GM21825 (cell line): Measurements from ENCODE around the gene FSTL1.

Experiments used
- ATAC-seq: cut with Tn5 transposase; IDR thresholded peaks from one replicate; pipeline ENCODE4 v1.9.1; 2021; ENCODE audit warnings: mild to moderate bottlenecking, moderate library complexity; ENCODE audit not compliant: unreplicated experiment

Gene FSTL1

DNA sequence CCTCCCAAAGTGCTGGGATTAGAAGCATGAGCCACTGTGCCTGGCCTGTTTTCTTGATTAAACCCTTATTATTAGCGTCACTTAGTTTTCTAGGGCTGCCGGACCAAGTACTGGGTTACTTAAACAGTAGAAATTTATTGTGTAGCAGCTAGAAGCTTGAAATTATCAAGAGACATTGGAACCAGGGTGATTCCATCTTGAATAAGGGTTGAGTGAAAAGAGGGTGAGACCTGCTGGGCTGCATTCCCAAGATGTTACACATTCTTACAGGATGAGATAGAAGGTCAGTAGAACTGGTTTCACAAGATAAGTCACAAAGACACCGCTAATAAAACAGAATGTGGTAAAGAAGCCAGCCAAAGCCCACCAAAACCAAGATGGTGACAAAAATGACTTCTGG, 18.6 kb upstream of the FSTL1 start:
- ATAC-seq: no peak

DNA sequence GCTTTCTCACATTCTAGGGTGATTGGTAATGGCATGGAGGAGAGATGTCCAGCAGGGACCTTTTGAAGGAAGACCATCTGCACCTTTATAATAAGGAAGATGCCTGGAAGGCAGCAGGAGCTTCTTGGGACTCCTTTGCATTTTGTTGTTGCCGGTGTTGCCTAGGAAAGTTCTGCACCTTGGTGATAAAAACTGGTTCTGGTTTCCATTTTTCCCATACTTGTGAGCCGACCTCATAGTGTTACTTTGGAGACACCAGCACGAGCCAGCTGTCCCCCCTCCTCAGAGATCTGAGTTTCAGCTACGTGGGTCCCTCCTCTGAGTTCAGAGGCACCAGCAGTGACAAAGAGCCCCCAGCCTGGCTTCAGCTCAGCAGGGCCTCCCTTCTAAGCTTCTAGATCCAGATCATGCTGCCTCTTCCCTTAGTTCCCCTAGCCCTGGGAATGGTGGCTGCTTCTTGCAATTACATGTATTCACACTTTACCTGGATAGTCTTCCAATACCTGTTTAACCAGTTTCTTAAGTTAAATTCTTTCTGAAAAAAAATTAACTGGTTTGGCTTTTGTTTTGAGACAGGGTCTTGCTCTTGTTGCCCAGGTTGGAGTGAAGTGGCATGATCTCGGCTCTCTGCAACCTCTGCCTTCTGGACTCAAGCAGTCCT, 18.0 kb upstream of the FSTL1 start:
- ATAC-seq: no peak

DNA sequence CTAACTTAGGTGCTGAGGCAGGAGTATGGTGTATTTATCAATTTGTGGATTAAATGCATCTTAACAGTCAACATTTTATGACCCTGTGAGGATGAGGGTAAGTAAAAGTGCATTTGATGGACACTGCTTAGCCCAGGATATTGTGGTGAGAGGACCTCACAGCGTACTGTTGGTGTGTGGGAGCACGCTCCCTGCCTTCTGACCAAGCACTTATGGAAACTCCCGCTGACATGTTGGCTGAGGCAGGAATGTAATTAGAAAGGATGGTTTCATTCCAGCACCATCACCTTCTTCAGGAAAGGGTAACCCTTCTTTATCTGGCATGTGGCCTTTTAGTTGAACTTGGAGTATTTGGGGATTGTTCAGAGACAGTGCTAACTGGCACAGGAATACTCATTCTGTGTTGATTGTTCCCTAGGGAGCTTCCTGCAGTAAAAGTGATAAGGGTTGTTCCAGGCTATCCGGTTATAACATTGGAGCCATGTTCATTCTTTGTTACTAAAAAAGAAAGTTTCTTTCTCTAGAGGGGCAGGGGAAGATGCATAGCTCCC, 11.7 kb upstream of the FSTL1 start:
- ATAC-seq: no peak

DNA sequence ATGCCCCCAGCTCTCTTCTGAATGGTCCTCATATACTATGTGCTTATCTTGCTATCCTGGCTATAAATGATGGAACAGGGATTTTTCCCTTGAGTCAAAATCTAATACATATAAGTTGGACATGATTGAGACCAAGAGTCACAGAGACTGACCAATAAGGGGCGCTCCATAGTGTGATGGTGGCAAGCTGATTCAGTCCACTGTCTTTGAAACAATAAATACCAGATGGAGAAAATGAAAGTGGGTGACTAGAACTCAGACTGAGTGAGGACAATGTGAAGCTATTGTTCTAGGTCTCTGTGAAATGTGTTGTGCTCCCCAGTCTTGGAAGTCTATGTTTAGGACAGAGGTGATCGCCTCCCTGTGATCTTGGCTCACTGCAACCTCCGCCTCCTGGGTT, 10.6 kb upstream of the FSTL1 start:
- ATAC-seq: no peak

DNA sequence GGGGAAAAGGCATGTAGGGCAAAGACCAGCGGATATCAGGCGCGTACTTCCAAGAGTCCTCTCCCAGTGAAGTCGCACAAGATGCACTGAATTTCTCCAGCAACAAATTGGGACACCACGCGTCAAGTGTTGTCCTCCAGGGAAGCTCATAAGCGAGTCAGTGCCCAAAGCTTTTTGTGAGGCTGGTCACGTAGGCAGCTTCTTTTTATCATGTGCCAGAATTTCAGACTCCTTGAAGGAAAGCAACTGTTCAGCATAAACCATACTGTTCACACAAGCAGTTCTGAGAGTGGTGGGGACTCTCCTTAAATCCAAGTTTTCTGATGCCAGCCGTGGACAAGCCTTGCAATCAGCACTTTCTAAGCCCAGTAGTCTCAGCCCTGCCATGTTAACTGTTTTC, 10.1 kb upstream of the FSTL1 start:
- ATAC-seq: no peak

DNA sequence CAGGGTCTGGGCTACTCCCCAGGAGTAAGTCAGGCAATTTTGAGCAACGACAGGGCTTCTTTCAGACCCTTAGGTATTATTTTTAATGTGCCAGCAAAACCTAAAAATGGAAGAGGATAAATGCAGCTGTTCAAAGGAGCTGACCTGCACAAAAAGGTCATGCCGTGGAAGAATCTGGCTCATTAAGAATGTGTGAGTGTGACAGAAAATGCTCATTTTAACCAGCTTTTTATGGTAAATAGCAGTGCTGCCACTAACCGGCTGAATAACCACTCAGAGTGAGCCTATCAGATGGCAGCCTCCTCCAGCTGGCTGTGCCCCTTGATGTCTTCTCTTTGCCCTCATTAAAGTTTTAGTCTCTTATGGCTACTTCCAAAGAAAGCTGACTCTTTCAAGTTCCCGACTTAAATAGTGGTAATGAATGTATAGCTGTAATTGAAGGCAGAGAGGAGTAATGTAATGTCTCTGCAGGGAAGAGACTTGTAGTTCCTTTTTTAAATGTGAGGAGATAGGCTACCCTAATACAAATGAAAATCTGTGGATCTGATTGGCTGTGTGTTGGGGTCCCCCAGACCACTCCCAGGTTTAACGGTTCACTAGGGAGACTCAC, 9.5 kb upstream of the FSTL1 start:
- no peak for ATAC-seq

DNA sequence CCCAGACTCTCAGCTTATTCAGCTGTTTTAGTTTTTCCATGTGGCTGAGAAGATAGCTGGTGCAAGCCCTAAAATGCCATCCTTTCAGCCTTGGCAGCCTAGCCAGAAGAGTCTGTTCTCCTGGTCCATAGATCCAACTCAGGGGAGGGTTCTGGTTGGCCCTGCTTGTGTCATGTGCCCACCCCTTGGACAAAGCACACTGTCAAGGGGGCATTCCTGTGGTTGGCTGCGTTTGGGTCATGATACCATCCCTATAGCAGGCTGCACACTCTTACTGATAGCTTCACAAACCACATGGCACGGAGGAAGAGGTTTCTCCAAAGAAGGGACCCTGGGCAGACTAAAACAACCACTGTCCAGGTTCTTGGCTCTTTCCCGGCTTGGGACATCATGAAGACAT, 8.4 kb upstream of the FSTL1 start:
- ATAC-seq: no peak

DNA sequence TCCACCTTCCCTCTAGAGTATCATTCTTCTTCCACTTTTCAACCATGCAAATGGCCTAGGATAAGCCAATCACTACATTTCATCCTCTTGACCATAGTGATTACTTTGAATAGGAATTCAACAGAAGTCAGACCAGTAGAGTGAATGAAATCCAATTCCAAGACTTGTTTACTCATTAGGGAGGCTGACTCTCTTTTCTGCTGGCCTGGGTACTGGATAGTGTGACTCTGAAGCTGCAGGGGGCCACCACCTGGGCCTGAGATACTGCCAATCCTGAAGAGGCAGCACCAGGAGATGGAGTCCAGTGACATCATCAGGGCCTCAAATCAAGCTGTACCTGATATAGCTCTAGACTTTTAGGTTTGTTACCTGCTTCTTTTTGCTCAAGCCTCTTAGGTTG, 7.0 kb upstream of the FSTL1 start:
- ATAC-seq: no peak

DNA sequence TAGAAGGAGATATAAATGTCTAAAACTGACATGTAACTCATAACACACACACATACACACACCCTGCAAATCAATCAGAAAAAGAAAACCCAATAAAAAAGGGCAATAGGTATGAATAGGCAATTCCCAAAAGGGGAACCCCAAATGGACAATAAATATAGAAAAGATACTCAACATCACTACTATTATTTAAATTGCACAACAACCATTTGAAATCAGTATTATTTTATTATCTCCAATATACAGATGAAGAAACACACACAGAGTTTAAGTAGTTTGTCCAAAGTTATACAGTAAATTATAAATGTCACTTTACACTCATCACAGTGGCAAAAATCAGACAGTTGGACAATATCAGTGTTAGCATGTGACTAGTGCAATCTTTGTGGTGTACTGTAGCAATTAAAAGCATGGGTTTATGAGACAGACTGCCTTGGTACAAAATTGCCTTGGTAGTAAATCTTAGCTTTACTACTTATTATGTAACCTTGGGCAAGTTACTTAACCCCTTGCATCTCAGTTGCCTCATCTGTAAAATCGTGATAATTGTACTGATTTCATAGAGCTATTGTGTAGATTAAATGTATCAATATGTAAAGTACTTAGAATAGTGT, 3.4 kb upstream of the FSTL1 start:
- no peak for ATAC-seq

DNA sequence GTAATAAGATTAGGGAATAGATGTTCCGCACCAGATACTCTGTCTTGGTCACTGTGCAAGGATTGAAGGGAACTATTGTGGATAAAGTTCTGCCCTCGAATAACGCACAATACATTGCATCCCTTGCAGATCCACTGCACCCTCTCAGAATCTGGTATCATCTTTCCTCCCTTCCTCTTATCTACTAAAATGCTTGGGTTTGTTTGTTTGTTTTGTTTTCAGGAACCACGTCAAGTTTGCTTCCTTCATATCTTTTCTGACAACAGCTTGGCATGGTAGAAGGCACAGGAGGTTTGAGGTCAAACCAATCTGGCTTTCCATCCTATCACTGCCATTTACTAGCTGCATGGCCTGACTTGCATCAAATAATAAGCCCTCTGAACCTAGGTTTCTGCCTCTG, 2.0 kb upstream of the FSTL1 start:
- ATAC-seq: no peak

DNA sequence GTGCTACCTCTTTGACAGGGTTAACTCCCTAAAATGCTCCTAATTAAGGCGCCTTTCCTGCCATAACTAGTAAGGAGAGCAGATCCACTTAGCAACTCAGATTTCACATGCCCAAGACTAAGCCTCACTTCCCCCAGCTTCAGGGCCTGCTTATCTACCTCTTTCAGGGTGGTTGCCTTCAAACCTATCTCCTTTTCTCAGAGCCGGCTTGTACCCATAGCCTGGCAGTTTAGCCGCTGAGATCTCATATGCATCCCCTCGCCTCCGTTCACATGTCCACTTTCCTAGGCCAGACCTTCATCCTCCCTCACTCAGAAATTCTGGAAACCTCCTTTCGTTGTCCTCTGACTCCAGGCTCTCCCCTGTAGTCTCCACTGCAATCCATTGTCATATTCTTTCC, 1.0 kb upstream of the FSTL1 start:
- no peak for ATAC-seq

DNA sequence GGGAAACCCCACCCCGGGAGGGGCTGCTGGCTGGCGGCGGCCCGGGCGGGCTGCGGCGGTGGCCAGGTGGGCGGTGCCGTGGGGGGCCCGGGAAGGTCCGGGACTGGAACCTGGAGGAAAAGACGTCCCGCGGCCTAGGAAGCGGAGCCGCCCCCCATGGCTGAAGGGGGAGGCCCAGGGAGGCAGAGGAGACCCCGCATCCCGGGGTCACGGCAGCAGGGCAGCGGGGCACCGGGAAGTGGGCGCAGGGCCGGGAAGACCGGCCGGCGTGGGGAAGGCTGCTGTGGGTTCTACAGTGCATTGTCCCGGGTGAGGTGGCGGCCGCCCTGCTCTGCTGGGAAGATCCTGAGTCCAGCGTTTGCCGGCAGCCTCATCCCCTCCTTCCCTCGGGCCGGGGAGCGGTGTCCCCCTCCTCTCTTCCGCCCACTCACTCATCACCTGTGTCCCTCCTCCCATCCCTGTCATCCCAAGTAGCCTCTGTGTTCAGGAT, 525 bp upstream of the FSTL1 start:
- no peak for ATAC-seq

DNA sequence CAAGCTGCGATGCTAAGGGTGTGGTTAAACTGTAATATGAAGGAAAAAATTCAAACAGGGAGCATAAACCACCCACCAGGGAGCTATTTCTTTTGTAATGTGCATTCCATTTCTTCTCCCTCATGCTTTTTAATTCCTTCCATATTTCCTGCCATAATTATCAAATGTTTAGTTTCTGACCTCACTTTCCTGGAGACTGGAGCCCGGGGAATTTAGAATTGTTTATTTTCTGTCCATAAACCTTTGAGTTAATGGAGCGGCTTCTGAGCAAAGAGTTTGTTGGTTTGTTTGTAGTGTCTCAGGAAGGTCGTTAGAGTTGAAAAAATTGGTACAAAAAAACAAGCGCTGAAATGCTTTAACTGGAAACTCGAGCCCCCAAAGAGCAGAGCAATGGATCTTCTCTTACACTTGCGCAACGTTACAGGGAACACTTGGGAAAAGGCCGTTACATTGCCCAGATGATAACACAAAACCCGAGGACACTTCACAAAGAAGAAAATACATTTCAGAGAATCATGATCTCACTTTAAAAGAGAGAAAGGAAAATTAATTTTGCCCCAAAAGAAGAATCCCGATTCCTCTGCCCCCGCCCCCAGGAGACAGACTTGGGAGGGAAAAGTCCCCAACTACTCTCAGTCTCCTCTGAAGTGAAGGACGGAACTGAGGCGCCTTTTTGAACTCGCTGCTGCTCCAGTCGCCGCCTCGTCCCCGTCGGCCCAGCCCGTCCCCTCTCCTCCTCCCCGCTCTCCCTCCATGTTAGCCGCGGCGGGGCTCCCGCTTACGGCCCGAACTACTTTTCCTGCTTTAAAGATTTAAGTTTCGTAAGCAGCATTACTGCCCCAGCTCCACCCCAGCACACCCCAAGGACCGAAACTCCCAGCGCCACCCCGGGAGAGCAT, 842 bp downstream of the FSTL1 start:
- no peak for ATAC-seq

DNA sequence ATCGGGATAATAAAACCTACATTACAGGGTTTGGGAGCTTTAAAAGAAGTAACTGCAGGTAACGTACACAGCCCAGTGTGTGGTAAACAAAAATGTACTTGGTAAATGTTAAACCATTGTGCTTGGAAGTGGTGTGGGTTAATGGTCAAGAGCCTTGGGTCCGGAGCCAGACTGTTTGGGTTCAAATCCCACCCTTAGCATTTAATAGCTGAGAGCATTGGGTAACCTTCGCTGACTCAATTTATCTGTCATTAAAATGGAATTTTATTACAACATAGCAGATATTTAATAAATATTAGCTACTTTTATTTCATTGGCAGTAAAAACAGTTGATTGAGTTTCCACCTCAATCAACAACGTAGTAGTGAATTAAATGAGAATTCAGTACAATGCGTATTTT, 1.5 kb downstream of the FSTL1 start:
- no peak for ATAC-seq

DNA sequence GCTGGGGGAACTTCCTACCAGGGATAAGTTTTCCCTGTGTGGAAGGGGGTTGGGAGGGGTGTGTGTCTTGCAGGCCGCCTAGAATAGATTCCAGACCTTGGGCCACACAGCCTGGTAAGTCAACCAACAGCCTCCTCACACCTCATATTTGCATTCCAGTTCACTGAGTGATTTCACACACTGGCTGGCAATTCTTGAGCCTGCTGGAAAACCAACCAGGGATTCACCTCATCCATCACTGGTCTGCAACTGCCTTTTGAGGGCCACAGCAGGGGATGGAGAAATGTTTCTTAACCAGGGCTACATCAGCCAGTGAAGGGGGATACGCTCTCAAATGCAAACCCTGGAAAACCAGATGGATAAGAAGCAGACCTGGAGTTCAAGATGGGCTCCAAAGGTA, 2.0 kb downstream of the FSTL1 start:
- ATAC-seq: no peak

DNA sequence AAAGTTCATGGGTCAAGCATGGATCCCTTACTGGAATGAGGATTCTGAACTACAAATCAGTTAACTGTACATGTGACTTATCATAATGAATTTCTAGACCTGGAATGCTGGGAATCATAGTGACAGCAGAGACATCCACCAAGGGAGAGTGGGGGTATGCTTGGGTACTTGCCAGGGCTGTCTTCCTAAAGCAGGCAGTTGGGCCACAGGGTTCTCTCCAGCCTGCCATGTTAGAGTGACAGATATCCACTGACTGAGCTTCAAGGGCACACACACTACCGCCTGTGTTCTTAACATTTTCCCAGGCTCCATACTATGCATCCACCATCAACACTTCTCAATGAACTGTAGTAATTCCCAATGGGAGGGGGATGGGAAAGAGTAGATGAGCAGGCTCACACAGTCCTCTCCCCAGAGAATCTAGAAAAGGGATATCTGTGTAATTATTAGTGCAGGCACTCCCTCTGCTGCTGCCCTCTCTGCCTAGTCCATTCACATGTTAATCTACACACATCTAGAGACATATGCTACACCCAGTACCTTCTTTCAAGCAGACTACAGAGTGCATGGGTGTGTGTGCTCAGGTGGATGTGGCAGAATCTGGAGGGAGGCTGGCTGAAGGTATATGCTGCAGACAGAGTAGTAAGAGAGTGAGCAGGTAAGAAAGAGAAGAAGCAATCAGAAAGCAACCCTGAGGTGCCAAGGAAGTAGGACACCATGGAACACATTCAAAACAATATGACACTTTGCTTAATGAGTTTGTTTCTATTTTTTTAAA, 3.7 kb downstream of the FSTL1 start:
- no peak for ATAC-seq

DNA sequence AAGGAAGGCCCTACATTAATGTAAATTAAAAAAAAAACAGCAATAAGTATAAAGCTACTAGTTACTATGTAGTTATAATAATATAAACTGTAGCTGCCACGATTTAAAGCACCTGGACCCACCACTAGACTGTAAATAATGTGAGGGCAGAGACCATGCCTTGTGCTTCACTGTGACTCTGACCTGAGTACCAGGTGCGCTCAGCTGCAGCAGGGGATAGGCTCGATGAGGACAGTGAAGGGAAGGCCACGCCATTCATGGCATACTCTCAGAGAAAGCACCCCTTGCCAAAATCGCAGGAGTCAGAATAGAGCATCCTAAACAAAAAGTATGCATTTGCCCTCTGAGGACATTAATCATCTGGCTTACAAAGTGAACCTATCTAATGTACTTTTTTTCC, 5.1 kb downstream of the FSTL1 start:
- ATAC-seq: no peak

DNA sequence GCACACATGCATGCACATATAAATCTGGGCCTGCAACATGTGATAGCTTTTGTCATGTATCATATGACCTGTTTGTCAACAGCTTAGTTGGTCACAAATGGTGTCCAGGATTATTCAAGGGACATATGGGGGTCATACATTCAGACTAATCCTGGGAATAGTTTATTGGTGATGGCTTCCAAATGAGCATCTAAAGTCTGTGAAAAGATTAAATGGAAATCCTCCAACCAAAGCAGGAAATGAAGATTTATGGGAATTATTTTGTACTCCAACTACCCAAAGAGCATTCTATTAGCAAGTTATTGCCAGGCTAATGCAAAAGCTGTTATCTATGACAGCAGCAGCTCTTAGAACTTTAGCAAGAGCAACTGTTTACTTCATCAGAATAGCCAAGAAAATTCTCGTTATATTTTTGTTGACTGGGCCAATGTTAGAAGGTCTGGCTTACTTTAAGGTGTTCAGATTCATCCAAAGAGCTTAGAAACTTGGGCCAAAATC, 7.1 kb downstream of the FSTL1 start:
- no peak for ATAC-seq

DNA sequence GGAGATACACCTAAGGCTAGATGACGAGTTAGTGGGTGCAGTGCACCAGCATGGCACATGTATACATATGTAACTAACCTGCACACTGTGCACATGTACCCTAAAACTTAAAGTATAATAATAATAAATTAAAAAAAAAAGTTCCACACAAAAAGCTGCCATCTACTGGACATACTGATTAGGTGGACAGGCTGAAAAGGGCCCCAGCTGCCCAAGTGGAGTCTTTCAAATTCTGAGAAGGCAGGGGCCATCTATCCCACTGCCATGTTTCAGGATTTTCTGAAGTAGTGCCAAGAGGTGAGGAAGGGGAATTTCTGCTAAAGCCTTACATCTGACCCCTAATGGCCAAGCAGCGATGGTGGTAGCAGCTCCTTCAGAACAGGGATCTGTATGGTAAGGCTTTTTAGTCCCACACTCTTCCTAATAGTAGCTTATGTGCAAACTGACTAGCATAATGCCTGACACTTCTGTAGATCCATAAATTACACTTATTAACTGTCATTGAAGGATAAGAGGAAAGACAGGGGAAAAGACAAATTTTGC, 7.7 kb downstream of the FSTL1 start:
- no peak for ATAC-seq

DNA sequence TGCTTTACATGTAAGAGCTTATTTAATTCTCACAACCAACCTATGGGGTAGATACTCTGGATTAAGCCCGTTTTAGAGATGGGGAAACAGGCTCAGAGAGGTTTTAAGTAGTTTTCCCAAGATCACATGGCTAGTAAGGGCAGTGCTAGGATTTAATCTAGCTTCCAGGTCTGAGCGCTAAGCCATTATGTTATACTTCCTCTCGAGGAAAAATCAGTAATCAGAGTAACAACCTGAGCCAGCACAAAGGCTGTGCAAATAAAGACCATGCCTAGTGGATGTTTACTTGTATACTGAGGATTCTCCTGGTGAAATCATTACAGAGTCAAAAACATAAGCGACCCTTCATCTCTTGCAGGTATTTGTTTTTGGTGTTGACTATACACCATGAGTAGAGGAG, 9.0 kb downstream of the FSTL1 start:
- ATAC-seq: no peak
